ENCODE measurements around the gene NR2C2. TPM values are rescaled to one million over a fixed set of nuclear protein-coding genes. Genes with fewer than 3 reads are reported as not detected.
A peak's percentile ranks its signal among the peaks of the same experiment; 100 is the strongest.

NR2C2 gene
- total RNA-seq, 2 donors from 2014 or later = 54.4 to 60.8 TPM

DNA sequence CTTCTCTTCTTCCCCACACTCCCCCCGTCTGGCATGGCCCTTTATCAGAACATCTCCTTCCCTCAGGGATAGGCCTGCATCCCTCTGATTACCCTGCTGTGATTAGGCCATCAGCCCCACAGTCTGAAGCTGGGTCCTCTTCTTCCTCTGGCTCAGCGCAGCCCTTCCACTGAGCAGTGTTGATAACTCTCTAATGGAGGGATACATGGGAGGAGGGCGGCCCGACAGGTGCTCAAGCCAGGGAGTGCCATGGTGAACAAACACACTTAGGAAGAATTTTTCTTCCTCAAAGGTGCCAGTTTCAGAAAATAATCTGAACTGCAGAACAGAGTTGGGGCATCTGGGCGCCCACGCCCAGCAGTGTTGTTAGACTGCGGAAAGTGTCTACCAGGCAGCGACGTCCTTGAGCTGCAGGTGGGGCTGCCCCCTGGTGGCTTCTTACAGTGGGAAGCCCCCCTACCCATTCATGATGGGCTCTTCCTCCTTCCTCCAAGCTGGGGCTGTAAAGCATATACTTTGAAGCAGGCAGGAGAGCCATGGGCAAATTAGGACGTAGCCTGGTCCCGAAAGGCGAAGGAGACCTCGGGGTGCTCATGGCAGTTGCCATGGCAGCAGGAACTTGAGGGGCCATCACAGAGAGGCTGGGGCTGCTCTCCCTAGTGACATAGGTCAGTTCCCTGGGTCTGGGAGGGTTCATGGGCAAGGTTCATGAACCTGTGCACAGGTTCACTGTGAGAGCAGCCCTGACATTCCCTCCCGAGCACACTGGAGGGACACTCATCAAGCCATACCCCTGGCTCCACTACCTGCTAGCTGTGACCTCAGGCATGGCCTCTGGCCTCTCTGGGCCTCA is 33.2 kb upstream of the NR2C2 start:
- no peaks in the 10 kb centered on the region for H3K36me3 ChIP-seq (ENCODE audit: control insufficient read depth, insufficient read depth, low read length)
- no peaks in the 10 kb centered on the region for H3K27me3 Mint-ChIP-seq (ENCODE audit: insufficient read depth)
- TF ChIP-seq, protein P1, sequence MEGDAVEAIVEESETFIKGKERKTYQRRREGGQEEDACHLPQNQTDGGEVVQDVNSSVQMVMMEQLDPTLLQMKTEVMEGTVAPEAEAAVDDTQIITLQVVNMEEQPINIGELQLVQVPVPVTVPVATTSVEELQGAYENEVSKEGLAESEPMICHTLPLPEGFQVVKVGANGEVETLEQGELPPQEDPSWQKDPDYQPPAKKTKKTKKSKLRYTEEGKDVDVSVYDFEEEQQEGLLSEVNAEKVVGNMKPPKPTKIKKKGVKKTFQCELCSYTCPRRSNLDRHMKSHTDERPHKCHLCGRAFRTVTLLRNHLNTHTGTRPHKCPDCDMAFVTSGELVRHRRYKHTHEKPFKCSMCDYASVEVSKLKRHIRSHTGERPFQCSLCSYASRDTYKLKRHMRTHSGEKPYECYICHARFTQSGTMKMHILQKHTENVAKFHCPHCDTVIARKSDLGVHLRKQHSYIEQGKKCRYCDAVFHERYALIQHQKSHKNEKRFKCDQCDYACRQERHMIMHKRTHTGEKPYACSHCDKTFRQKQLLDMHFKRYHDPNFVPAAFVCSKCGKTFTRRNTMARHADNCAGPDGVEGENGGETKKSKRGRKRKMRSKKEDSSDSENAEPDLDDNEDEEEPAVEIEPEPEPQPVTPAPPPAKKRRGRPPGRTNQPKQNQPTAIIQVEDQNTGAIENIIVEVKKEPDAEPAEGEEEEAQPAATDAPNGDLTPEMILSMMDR (conservative IDR thresholded peaks at IDR 0.05) = peak; percentile 78
- DNase-seq = peak; percentile 63
- no peak overlapping the region for H3K27ac Mint-ChIP-seq
- H3K9ac ChIP-seq (ENCODE audit: extremely low read depth, low read length, poor library complexity, severe bottlenecking) = no peak overlapping the region
- no peaks in the 10 kb centered on the region for H3K9me3 ChIP-seq (ENCODE audit: control insufficient read depth, low read length)
- no peak overlapping the region for H3K4me3 Mint-ChIP-seq
- H3K9me3 Mint-ChIP-seq = no peaks in the 10 kb centered on the region
- H3K27ac ChIP-seq (ENCODE audit: low read depth, low read length) = no peak overlapping the region
- no peaks in the 10 kb centered on the region for H3K27me3 ChIP-seq (ENCODE audit: control insufficient read depth, insufficient read depth, low read length, poor library complexity, severe bottlenecking)
- 83 to 92% methylated on average over 11 to 14 of the region's 14 CpGs for WGBS, 2 experiments (ENCODE audit: insufficient coverage in 1 of 2, insufficient read length in 1 of 2)
- no peak overlapping the region for H3K4me3 ChIP-seq (ENCODE audit: low read length)
- peaks cover 7% of the 10 kb centered on the region for H3K4me1 ChIP-seq (ENCODE audit: control insufficient read depth, insufficient read depth, low read length)
- H3K36me3 Mint-ChIP-seq (ENCODE audit: low read depth) = peaks cover 2% of the 10 kb centered on the region
- peaks cover 12% of the 10 kb centered on the region for H3K4me1 Mint-ChIP-seq

DNA sequence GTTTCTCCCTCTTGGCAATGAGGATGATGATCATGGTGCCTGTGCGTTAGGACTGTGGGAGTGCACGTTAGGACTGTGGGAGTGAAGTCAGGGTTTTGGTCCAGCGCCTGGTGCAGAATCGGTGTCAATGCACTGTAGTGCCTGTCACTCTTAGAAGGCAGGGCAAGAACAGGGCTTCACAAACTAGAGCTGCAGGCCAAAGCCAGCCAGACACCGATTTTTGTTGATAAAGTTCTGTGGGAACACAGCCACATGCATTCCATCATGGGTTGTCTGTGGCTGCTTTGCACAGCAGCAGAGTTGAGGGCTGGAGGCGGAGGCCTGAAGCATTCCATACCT is 32.6 kb upstream of the NR2C2 start:
- Histone ChIP-seq H3K4me1 (ENCODE audit: control insufficient read depth, insufficient read depth, low read length) (peaks cover 7% of the 10 kb centered on the region), H3K27me3 (ENCODE audit: control insufficient read depth, insufficient read depth, low read length, poor library complexity, severe bottlenecking) (no peaks in the 10 kb centered on the region), H3K9ac (ENCODE audit: extremely low read depth, low read length, poor library complexity, severe bottlenecking) (no peak overlapping the region), H3K36me3 (ENCODE audit: control insufficient read depth, insufficient read depth, low read length) (no peaks in the 10 kb centered on the region), H3K27ac (ENCODE audit: low read depth, low read length) (no peak overlapping the region), H3K4me3 (ENCODE audit: low read length) (no peak overlapping the region), H3K9me3 (ENCODE audit: control insufficient read depth, low read length) (no peaks in the 10 kb centered on the region)
- 86% methylated on average over 6 of the region's 6 CpGs; no CpG with 5 or more reads in 1 of the 2 experiments for WGBS, 2 experiments (ENCODE audit: insufficient coverage in 1 of 2, insufficient read length in 1 of 2)
- no peak overlapping the region for H3K4me3 Mint-ChIP-seq
- H3K27ac Mint-ChIP-seq = no peak overlapping the region
- H3K4me1 Mint-ChIP-seq = peaks cover 12% of the 10 kb centered on the region
- no peaks in the 10 kb centered on the region for H3K9me3 Mint-ChIP-seq
- peaks cover 7% of the 10 kb centered on the region for H3K36me3 Mint-ChIP-seq (ENCODE audit: low read depth)
- TF ChIP-seq, protein P1 (conservative IDR thresholded peaks at IDR 0.05) = no peak
- DNase-seq = no peak
- no peaks in the 10 kb centered on the region for H3K27me3 Mint-ChIP-seq (ENCODE audit: insufficient read depth)

DNA sequence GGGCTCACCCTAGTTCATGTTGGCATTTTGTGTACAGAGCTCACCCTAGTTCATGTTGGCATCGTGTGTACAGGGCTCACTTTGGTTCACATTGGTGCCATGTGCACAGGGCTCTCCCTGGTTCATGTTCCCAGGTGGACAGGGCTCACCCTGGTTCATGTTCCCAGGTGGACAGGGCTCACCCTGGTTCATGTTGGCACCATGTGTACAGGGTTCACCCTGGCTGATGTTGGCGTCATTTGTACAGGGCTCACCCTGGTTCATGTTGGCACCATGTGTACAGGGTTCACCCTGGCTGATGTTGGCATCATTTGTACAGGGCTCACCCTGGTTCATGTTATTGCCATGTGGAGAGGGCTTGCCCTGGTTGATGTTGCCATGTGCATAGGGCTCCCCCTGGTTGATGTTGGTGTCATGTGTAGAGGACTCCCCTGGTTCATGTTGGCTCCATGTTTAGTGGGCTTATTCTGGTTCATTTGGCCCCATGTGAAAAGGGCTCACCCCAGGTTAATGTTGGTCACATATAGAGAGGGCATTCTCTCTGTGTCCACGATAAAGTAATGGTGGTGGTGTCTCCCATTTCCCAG is 31.7 kb upstream of the NR2C2 start:
- H3K27me3 ChIP-seq (ENCODE audit: control insufficient read depth, insufficient read depth, low read length, poor library complexity, severe bottlenecking) = no peaks in the 10 kb centered on the region
- H3K4me1 ChIP-seq (ENCODE audit: control insufficient read depth, insufficient read depth, low read length) = peaks cover 7% of the 10 kb centered on the region
- no peak overlapping the region for H3K27ac Mint-ChIP-seq
- WGBS, 2 experiments (ENCODE audit: insufficient coverage in 1 of 2, insufficient read length in 1 of 2) = 88 to 91% methylated on average over 3 of the region's 3 CpGs
- H3K9me3 ChIP-seq (ENCODE audit: control insufficient read depth, low read length) = no peaks in the 10 kb centered on the region
- no peaks in the 10 kb centered on the region for H3K27me3 Mint-ChIP-seq (ENCODE audit: insufficient read depth)
- H3K9ac ChIP-seq (ENCODE audit: extremely low read depth, low read length, poor library complexity, severe bottlenecking) = no peak overlapping the region
- no peaks in the 10 kb centered on the region for H3K9me3 Mint-ChIP-seq
- no peaks in the 10 kb centered on the region for H3K36me3 ChIP-seq (ENCODE audit: control insufficient read depth, insufficient read depth, low read length)
- peaks cover 12% of the 10 kb centered on the region for H3K4me1 Mint-ChIP-seq
- H3K4me3 Mint-ChIP-seq = no peak overlapping the region
- H3K36me3 Mint-ChIP-seq (ENCODE audit: low read depth) = peaks cover 7% of the 10 kb centered on the region
- DNase-seq = no peak
- TF ChIP-seq, protein P1 (conservative IDR thresholded peaks at IDR 0.05) = peak; percentile 45
- no peak overlapping the region for H3K27ac ChIP-seq (ENCODE audit: low read depth, low read length)
- H3K4me3 ChIP-seq (ENCODE audit: low read length) = no peak overlapping the region

Data from endodermal cell (in vitro differentiated cells).